CD8-positive, alpha-beta memory T cell (primary cell): Measurements from ENCODE around the gene CEACAM16. TPM values are rescaled to one million over a fixed set of nuclear protein-coding genes. Genes with fewer than 3 reads are reported as not detected.

Source experiments
- CTCF ChIA-PET: fragments of 350-600 bp; sonication (Branson Sonifier 250); formaldehyde crosslinking; loops from one replicate; lab custom pipeline; 2021; ENCODE audit warnings: antibody characterized with exemption; lab: Charles Lee
- POLR2A ChIA-PET: fragments of 350-600 bp; sonication (Branson Sonifier 250); formaldehyde crosslinking; loops from one replicate; lab custom pipeline; 2021; ENCODE audit warnings: antibody characterized with exemption; lab: Charles Lee
- DNase-seq, 5 donors: peaks; one replicate each; pipeline versions ENCODE4 v3.0.0 to v3.0.0-alpha.2; 2020 to 2022; ENCODE audit warnings: mixed read lengths in 1 of 5
- H3K27ac ChIP-seq: one replicate; pipeline ENCODE4 v1.7.0; 2013; ENCODE audit warnings: low read depth, mild to moderate bottlenecking, low read length, moderate library complexity
- H3K27me3 ChIP-seq: 2 replicates; pipeline ENCODE4 v1.7.0; 2013; ENCODE audit warnings: low read length, mild to moderate bottlenecking; ENCODE audit not compliant: insufficient read depth, poor library complexity, severe bottlenecking
- H3K36me3 ChIP-seq: 2 replicates; pipeline ENCODE4 v1.7.0; 2013; ENCODE audit warnings: mild to moderate bottlenecking, low read length, moderate library complexity; ENCODE audit not compliant: insufficient read depth
- H3K4me1 ChIP-seq: 2 replicates; pipeline ENCODE4 v1.7.0; 2013; ENCODE audit warnings: mild to moderate bottlenecking, low read length, moderate library complexity; ENCODE audit not compliant: insufficient read depth
- H3K4me3 ChIP-seq: 2 replicates; pipeline ENCODE4 v1.7.0; 2013; ENCODE audit warnings: mild to moderate bottlenecking, low read length
- H3K9me3 ChIP-seq: 2 replicates; pipeline ENCODE4 v1.7.0; 2013; ENCODE audit warnings: mild to moderate bottlenecking, low read length
- H3K27ac Mint-ChIP-seq, 8 donors: one replicate each; pipeline ENCODE4 v1.8.0; 2020 to 2021; ENCODE audit warnings: mixed read lengths in 8 of 8, mild to moderate bottlenecking in 6 of 8, inconsistent platforms in 3 of 8, moderate library complexity in 3 of 8
- H3K27me3 Mint-ChIP-seq, 2 donors: one replicate each; pipeline ENCODE4 v1.8.0; 2020 to 2021; ENCODE audit warnings: mixed read lengths in 2 of 2, mild to moderate bottlenecking in 1 of 2, moderate library complexity in 1 of 2
- H3K36me3 Mint-ChIP-seq, 3 donors: one replicate each; pipeline ENCODE4 v1.8.0; 2020 to 2021; ENCODE audit warnings: mixed read lengths in 3 of 3, inconsistent platforms in 1 of 3, mild to moderate bottlenecking in 1 of 3
- H3K4me1 Mint-ChIP-seq, 3 donors: one replicate each; pipeline ENCODE4 v1.8.0; 2020 to 2021; ENCODE audit warnings: mixed read lengths in 3 of 3, inconsistent platforms in 1 of 3, mild to moderate bottlenecking in 1 of 3
- H3K4me3 Mint-ChIP-seq, 7 donors: one replicate each; pipeline ENCODE4 v1.8.0; 2020 to 2021; ENCODE audit warnings: mixed read lengths in 7 of 7, mild to moderate bottlenecking in 6 of 7, moderate library complexity in 4 of 7, inconsistent platforms in 2 of 7
- H3K9me3 Mint-ChIP-seq, 5 donors: one replicate each; pipeline ENCODE4 v1.8.0; 2020 to 2022; ENCODE audit warnings: mixed read lengths in 5 of 5, mild to moderate bottlenecking in 3 of 5, moderate library complexity in 2 of 5, inconsistent platforms in 1 of 5
- polyA plus RNA-seq: library from polyadenylated mRNA; unstranded; fragments of 300-500 nt; fragmentation: Illumina TruSeq; gene quantifications from one replicate; pipeline ENCODE4 v1.2.3, GENCODE V29; 2021
- total RNA-seq, 2 experiments: library from RNA; stranded (reverse); gene quantifications; one replicate each; pipeline ENCODE4 v1.2.3, GENCODE V29; 2021

CEACAM16 gene
- total and polyA plus RNA-seq, 3 experiments from 2014 or later, result not detected

DNA sequence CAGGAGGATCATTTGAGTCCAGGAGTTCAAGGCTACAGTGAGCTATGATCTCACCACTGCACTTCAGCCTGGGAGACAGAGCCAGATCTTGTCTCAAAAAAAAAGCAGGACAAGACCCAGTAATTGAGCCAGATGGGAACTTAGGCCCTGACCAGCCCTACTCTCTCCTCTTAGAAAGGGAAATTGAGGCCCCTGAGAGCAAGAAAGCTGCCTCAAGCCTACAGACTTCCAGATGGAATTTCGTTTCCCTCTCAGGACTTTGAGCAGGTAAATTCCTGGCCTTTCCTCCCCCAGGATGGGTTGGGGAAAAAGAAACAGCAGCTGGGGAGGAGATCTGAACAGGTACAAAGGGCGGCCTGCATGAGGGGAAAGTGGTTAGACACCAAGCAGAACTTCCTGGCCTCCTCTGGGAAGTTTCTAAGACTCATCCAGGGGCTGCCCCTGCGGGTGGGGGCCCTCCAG is 46.0 kb downstream of the CEACAM16 start:
- no peaks in the 10 kb centered on the region for H3K9me3 Mint-ChIP-seq
- POLR2A ChIA-PET, result no interaction called here
- H3K9me3 ChIP-seq, result no peaks in the 10 kb centered on the region
- no peak for DNase-seq
- peaks cover 20 to 35% (median 27%) of the 10 kb centered on the region in 3 donors for H3K4me1 Mint-ChIP-seq
- peaks cover 14% of the 10 kb centered on the region for H3K4me1 ChIP-seq
- CTCF ChIA-PET, result interaction anchor here (2.2 to 2.8 kb wide), 2 partner anchors 21 to 26 kb away, joined by 7 to 13 read pairs; no protein-coding TSS in a partner anchor
- no peaks in the 10 kb centered on the region for H3K27me3 Mint-ChIP-seq
- no peak overlapping the region for H3K4me3 ChIP-seq
- peaks cover 0 to 16% (median 0%) of the 10 kb centered on the region in 3 donors for H3K36me3 Mint-ChIP-seq
- H3K4me3 Mint-ChIP-seq, result no peak overlapping the region
- no peaks in the 10 kb centered on the region for H3K36me3 ChIP-seq
- no peaks in the 10 kb centered on the region for H3K27me3 ChIP-seq
- H3K27ac ChIP-seq, result no peak overlapping the region
- peak overlapping the region; percentile 23 to 94 (median 70) for H3K27ac Mint-ChIP-seq

DNA sequence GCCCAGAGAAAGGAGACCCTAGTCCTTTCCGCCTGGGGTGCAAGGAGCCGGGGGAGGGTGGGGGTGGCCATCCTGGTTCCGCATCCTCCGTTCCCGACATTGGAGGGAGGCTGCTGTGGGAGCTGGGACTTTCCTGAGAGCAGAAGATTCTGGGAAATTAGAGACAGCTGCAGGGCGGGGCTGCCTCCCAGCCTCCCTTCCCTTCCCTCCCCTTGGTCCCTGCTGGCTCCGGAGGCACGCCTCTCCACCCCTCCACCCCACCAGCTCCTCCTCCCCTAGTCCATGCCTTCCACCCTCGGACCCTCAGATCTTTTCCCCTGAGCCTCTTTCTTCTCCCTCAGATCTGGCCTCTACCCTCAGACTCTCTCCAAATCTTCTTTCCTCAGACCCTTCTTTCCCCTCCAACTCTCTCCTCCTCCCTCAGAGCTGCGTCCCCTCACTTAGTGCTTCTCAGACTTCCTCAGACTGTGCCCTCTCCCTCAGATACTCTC is 46.4 kb downstream of the CEACAM16 start:
- H3K4me3 Mint-ChIP-seq, result peak overlapping the region in 1 of 7 donors; percentile 72
- Histone ChIP-seq H3K27ac (peak overlapping the region; percentile 6), H3K4me3 (no peak overlapping the region), H3K36me3 (no peaks in the 10 kb centered on the region), H3K9me3 (no peaks in the 10 kb centered on the region), H3K27me3 (no peaks in the 10 kb centered on the region), H3K4me1 (peaks cover 17% of the 10 kb centered on the region)
- H3K27me3 Mint-ChIP-seq, result no peaks in the 10 kb centered on the region
- H3K27ac Mint-ChIP-seq, result peak overlapping the region in 7 of 8 donors; percentile 94 to 98 (median 96)
- H3K36me3 Mint-ChIP-seq, result peaks cover 0 to 19% (median 0%) of the 10 kb centered on the region in 3 donors
- no peaks in the 10 kb centered on the region for H3K9me3 Mint-ChIP-seq
- peaks cover 22 to 38% (median 32%) of the 10 kb centered on the region in 3 donors for H3K4me1 Mint-ChIP-seq
- DNase-seq, result no peak
- POLR2A ChIA-PET, result no interaction called here
- CTCF ChIA-PET, result interaction anchor here (2.2 to 2.8 kb wide), 2 partner anchors 22 to 25 kb away, joined by 7 to 13 read pairs; no protein-coding TSS in a partner anchor

DNA sequence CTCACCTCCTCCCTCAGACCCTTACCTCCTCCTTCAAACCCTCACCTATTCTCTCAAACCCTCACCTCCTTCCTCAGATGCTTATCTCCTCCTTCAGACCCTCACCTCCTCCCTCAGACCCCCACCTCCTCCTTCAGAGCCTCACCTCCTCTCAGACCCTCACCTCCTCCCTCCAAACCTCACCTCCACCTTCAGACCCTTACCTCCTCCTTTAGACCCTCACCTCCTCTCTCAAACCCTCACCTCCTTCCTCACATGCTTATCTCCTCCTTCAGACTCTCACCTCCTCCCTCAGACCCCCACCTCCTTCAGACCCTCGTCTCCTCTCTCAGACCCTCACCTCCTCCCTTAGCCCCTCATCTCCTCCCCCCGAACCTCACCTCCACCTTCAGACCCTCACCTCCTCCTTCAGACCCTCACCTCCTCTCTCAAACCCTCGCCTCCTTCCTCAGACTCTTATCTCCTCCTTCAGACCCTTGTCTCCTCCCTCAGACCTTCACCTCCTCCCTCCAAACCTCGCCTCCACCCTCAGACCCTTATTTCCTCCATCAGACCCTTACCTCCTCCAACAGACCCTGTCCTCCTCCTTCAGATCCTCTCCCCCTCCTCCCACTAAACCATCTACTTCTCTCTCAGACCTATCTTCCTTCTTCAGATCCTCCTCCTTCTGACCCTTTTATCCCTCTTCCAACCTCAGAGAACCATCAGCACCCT is 47.1 kb downstream of the CEACAM16 start:
- Histone ChIP-seq H3K27me3 (no peaks in the 10 kb centered on the region), H3K27ac (peak overlapping the region; percentile 86), H3K9me3 (no peaks in the 10 kb centered on the region), H3K36me3 (no peaks in the 10 kb centered on the region), H3K4me1 (peaks cover 24% of the 10 kb centered on the region), H3K4me3 (no peak overlapping the region)
- H3K36me3 Mint-ChIP-seq, result peaks cover 0 to 26% (median 0%) of the 10 kb centered on the region in 3 donors
- POLR2A ChIA-PET, result no interaction called here
- no peaks in the 10 kb centered on the region for H3K27me3 Mint-ChIP-seq
- H3K4me3 Mint-ChIP-seq, result peak overlapping the region; percentile 37 to 84 (median 72)
- peaks cover 27 to 43% (median 38%) of the 10 kb centered on the region in 3 donors for H3K4me1 Mint-ChIP-seq
- peak overlapping the region; percentile 47 to 98 (median 96) for H3K27ac Mint-ChIP-seq
- H3K9me3 Mint-ChIP-seq, result no peaks in the 10 kb centered on the region
- DNase-seq, result no peak
- CTCF ChIA-PET, result interaction anchor here (2.2 kb wide), 1 partner anchor 22 kb away, joined by 7 read pairs; no protein-coding TSS in a partner anchor

DNA sequence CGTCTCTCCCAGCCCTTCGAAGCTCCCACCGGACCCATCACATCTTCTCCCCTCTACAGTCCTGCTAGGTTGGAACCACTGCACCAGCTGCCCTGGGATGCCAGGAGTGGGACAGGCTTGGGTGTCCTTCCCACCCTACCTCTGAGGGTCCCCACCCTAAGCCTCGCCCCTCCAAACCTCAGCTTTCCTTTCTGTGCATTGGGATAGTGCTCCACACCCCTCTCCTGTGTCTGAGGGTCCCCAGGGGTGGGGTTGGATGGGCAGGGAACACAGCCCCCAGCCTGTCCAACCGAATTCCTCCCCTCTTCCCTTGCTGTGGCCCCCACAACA is 47.6 kb downstream of the CEACAM16 start:
- no peaks in the 10 kb centered on the region for H3K9me3 Mint-ChIP-seq
- CTCF ChIA-PET, result no interaction called here
- H3K4me3 ChIP-seq, result no peak overlapping the region
- no peaks in the 10 kb centered on the region for H3K27me3 ChIP-seq
- no peaks in the 10 kb centered on the region for H3K9me3 ChIP-seq
- POLR2A ChIA-PET, result no interaction called here
- peak overlapping the region; percentile 89 to 98 (median 96) for H3K27ac Mint-ChIP-seq
- DNase-seq, result no peak
- no peaks in the 10 kb centered on the region for H3K27me3 Mint-ChIP-seq
- peaks cover 0 to 31% (median 0%) of the 10 kb centered on the region in 3 donors for H3K36me3 Mint-ChIP-seq
- peaks cover 31 to 46% (median 44%) of the 10 kb centered on the region in 3 donors for H3K4me1 Mint-ChIP-seq
- peak overlapping the region; percentile 77 to 90 (median 89) for H3K4me3 Mint-ChIP-seq
- H3K27ac ChIP-seq, result peak overlapping the region; percentile 86
- no peaks in the 10 kb centered on the region for H3K36me3 ChIP-seq
- peaks cover 29% of the 10 kb centered on the region for H3K4me1 ChIP-seq

DNA sequence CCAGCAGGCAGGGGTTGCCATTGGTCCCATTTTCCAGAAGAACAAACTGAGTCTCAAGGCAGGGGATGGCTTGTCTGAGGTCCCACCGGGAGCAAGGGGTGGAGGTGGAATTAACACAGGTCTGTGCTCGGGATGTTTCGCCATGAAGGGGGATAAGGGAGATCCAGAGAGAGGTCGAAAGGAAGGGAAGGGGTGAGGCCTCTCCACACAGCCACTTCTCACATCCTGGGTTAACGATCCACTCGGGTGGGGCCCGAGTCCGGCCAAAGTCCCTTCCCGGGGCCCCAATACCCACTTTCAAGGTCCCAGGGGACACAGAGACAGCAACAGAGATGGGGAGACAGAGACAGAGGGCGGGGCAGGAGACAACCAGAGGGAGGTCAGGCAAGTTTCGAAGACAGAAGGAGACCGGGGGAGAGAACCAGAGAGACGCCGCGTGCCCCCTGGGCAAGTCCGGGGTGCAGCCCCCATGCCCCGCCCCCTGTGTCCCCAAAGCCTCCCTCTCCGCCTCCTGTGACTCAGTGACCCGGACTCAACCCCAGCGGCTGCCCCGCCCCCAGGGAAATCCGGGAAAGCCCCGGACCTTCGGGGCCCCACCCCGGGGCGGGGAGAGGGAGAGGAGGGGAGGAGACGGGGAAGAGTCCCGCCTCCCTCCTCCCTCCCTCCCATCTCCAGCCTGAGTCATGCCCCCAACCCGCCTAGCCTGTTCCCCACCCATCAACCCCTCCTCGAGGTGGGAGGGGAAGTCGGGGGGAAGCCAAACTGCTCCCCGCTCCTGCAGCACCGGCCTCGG is 48.2 kb downstream of the CEACAM16 start:
- CTCF ChIA-PET, result no interaction called here
- Mint-ChIP-seq H3K27ac (peak overlapping the region; percentile 89 to 99 (median 96)), H3K4me1 (peaks cover 34 to 50% (median 49%) of the 10 kb centered on the region in 3 donors), H3K36me3 (peaks cover 0 to 37% (median 0%) of the 10 kb centered on the region in 3 donors), H3K4me3 (peak overlapping the region; percentile 88 to 91 (median 90)), H3K27me3 (no peaks in the 10 kb centered on the region), H3K9me3 (no peaks in the 10 kb centered on the region)
- Histone ChIP-seq H3K36me3 (no peaks in the 10 kb centered on the region), H3K27me3 (no peaks in the 10 kb centered on the region), H3K4me3 (peak overlapping the region; percentile 93), H3K4me1 (peaks cover 35% of the 10 kb centered on the region), H3K27ac (peak overlapping the region; percentile 86), H3K9me3 (no peaks in the 10 kb centered on the region)
- POLR2A ChIA-PET, result no interaction called here
- peak; percentile 76 to 95 (median 91) for DNase-seq

DNA sequence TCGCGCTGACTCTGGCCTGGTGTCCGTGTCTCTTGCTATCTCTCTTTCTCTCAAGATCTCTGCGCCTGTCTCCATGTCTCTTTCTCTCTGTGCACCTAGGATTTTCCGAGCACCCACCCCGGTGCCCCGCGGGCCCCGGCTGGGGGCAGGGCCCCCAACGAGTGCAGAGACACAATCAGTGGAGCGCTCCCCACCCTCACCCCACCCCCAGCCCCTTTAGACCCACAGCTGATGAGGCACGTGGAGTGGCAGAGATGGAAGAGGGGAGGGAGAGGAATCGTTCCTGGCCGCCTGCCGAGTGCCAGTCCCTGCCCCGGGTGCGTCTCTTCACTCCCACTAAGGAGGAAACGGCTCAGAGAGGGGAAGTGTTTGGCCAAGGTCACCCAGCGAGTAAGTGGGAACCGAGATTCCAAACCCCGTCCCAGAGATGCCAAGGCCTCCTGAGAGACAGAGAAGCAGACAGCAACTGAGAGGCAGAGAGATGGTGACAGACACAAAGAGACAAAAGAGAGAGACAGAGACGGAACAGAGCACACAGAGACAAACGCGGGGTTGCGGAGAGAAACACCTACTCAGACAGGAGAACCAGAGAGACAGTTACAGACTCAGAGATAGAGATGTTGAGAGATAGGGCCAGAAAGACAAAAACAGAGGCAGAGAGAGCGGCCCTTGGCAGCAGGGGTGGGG is 48.9 kb downstream of the CEACAM16 start:
- ChIA-PET POLR2A (no interaction called here), CTCF (no interaction called here)
- H3K9me3 ChIP-seq, result no peaks in the 10 kb centered on the region
- Mint-ChIP-seq H3K27ac (peak overlapping the region; percentile 89 to 99 (median 96)), H3K4me3 (peak overlapping the region; percentile 88 to 91 (median 90)), H3K9me3 (no peaks in the 10 kb centered on the region), H3K4me1 (peaks cover 41 to 57% (median 57%) of the 10 kb centered on the region in 3 donors), H3K27me3 (peaks cover 0 to 2% of the 10 kb centered on the region in 2 donors), H3K36me3 (peaks cover 0 to 44% (median 0%) of the 10 kb centered on the region in 3 donors)
- DNase-seq, result peak in 2 of 5 donors; percentile 57 to 68
- peak overlapping the region; percentile 86 for H3K27ac ChIP-seq
- H3K27me3 ChIP-seq, result no peaks in the 10 kb centered on the region
- no peaks in the 10 kb centered on the region for H3K36me3 ChIP-seq
- peaks cover 42% of the 10 kb centered on the region for H3K4me1 ChIP-seq
- peak overlapping the region; percentile 93 for H3K4me3 ChIP-seq

DNA sequence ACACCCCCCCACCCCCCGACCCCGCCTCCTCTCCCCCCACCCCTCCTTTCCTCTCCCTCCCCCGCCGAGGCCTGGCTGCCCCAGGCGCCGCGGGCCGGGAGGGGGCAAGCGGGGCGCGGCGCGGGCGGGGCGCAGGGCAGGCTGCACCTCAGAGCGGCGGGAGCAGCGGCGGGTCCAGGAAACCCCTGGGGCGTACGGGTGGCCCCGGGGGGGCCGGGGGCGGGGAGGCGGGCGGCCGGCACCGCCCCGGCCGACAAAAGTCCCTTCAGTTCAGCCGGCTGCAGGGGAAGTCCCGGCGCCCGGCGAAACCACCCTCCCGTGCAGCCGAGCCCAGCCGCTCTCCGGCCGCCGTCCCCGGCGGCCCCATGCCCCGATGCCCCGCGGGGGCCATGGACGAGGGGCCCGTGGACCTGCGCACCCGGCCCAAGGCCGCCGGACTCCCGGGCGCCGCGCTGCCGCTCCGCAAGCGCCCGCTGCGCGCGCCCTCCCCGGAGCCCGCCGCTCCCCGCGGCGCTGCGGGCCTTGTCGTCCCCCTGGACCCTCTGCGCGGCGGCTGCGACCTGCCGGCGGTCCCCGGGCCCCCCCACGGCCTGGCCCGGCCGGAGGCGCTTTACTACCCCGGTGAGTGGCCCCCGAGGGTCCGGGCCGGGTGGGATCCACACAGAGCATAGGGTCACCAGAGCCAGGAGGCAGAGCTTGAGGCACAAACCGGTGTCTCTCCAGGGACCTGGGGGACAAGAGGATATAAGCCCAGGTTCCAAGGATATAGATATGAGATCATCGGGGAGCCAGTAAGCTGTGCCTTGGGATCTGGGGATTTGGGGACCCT is 49.7 kb downstream of the CEACAM16 start, which contains the start of gene BCL3:
TSS of gene BCL3 (plus strand) at position 283 of the 829 bp plus-strand sequence. CDS start at position 366, 83 bp downstream.
- Mint-ChIP-seq H3K4me3 (peak within 1 kb of the TSS; percentile 90 to 94 (median 91)), H3K27me3 (peaks cover 0 to 3% of the 10 kb centered on the region in 2 donors), H3K9me3 (peaks cover 0 to 2% (median 0%) of the 10 kb centered on the region in 5 donors), H3K27ac (peak within 1 kb of the TSS; percentile 89 to 99 (median 98)), H3K4me1 (peaks cover 48 to 63% (median 61%) of the 10 kb centered on the region in 3 donors), H3K36me3 (peaks cover 0 to 47% (median 0%) of the 10 kb centered on the region in 3 donors)
- Histone ChIP-seq H3K27me3 (no peaks in the 10 kb centered on the region), H3K9me3 (no peaks in the 10 kb centered on the region), H3K36me3 (no peaks in the 10 kb centered on the region), H3K27ac (peak within 1 kb of the TSS; percentile 86), H3K4me3 (peak within 1 kb of the TSS; percentile 93), H3K4me1 (peaks cover 46% of the 10 kb centered on the region)
- POLR2A ChIA-PET, result no interaction called here
- DNase-seq, result peak; percentile 61 to 86 (median 76)
- CTCF ChIA-PET, result interaction anchor here (1.6 to 2.3 kb wide), 2 partner anchors 22 to 25 kb away, joined by 4 to 10 read pairs; no protein-coding TSS in a partner anchor
